LNCAP (cell line): ENCODE results near the gene BAZ2B.

Source experiments
- CTCF ChIP-seq: fragments of 450-650 bp; IDR thresholded peaks from 2 replicates; pipeline ENCODE4 v1.5.1; 2017; ENCODE audit warnings: mild to moderate bottlenecking

Gene BAZ2B

GRCh38 chr2:159635006-159635789 lies 18.9 kb upstream of the BAZ2B start:
- no peak for TF ChIP-seq CTCF

- TF ChIP-seq CTCF: no peak
Observed at GRCh38 chr2:159633219-159633618, 16.9 kb upstream of the BAZ2B start.

- TF ChIP-seq CTCF: no peak
Observed at GRCh38 chr2:159623436-159623835, 7.1 kb upstream of the BAZ2B start.

GRCh38 chr2:159622966-159623365 lies 6.6 kb upstream of the BAZ2B start:
- TF ChIP-seq CTCF: no peak

GRCh38 chr2:159620796-159621195 lies 4.4 kb upstream of the BAZ2B start:
- no peak for TF ChIP-seq CTCF

- no peak for TF ChIP-seq CTCF
Observed at GRCh38 chr2:159617646-159618045, 1.3 kb upstream of the BAZ2B start.

GRCh38 chr2:159617100-159617499 lies 752 bp upstream of the BAZ2B start:
- TF ChIP-seq CTCF: no peak
